Smooth muscle cell (in vitro differentiated cells): ENCODE measurements around the gene RTP5. TPM values are rescaled to one million over a fixed set of nuclear protein-coding genes. Genes with fewer than 3 reads are reported as not detected.

Source experiments
- DNase-seq: peaks from one replicate; lab custom pipeline; 2025; ENCODE audit not compliant: unreplicated experiment; lab: John Stamatoyannopoulos, UW
- H2AFZ ChIP-seq: fragments of 200-600 bp; sonication (generic); 2 replicates; pipeline ENCODE4 v1.6.0; 2016; ENCODE audit warnings: antibody characterized with exemption, low read depth, mild to moderate bottlenecking
- H3F3A ChIP-seq: fragments of 200-600 bp; sonication (generic); 2 replicates; pipeline ENCODE4 v1.6.0; 2017; ENCODE audit warnings: antibody characterized with exemption, low read depth
- H3K27ac ChIP-seq: fragments of 200-600 bp; sonication (generic); 2 replicates; pipeline ENCODE4 v1.5.1; 2016; ENCODE audit warnings: low read depth, mild to moderate bottlenecking
- H3K27me3 ChIP-seq: fragments of 200-600 bp; sonication (generic); 2 replicates; pipeline ENCODE4 v1.6.1; 2016; ENCODE audit warnings: low read depth, mild to moderate bottlenecking
- H3K36me3 ChIP-seq: fragments of 200-600 bp; sonication (generic); 2 replicates; pipeline ENCODE4 v1.5.1; 2016; ENCODE audit warnings: low read depth
- H3K4me1 ChIP-seq: fragments of 200-600 bp; sonication (generic); 2 replicates; pipeline ENCODE4 v1.5.1; 2016; ENCODE audit warnings: low read depth
- H3K4me2 ChIP-seq: fragments of 200-600 bp; sonication (generic); 2 replicates; pipeline ENCODE4 v1.6.0; 2016; ENCODE audit warnings: mild to moderate bottlenecking
- H3K4me3 ChIP-seq: fragments of 200-600 bp; sonication (generic); 2 replicates; pipeline ENCODE4 v1.5.1; 2016; ENCODE audit warnings: mild to moderate bottlenecking
- H3K79me2 ChIP-seq: fragments of 200-600 bp; sonication (generic); 2 replicates; pipeline ENCODE4 v1.6.0; 2016; ENCODE audit warnings: low read depth, mild to moderate bottlenecking
- H3K9ac ChIP-seq: fragments of 200-600 bp; sonication (generic); 2 replicates; pipeline ENCODE4 v1.6.0; 2016; ENCODE audit warnings: low read depth
- H3K9me3 ChIP-seq: fragments of 200-600 bp; sonication (generic); replicated peaks from 2 replicates; pipeline ENCODE4 v1.5.1; 2016; ENCODE audit warnings: low read depth
- H4K20me1 ChIP-seq: fragments of 200-600 bp; sonication (generic); 2 replicates; pipeline ENCODE4 v1.6.0; 2016; ENCODE audit warnings: low read depth
- CTCF ChIP-seq: fragments of 200-600 bp; sonication (generic); IDR thresholded peaks from 2 replicates; pipeline ENCODE4 v1.5.1; 2017; ENCODE audit warnings: borderline replicate concordance, mild to moderate bottlenecking, antibody characterized with exemption; ENCODE audit not compliant: insufficient read depth, poor library complexity, severe bottlenecking
- WGBS: methylation state at CpG from one replicate; pipeline ENCODE4 v1.1.7; 2016; ENCODE audit warnings: low lambda C conversion rate; 5-methylcytosine and 5-hydroxymethylcytosine counted together
- polyA plus RNA-seq: library from polyadenylated mRNA; unstranded; fragments of >200 nt; fragmentation: Nextera tagmentation; extraction: Ambion mirVana; gene quantifications from 2 replicates; pipeline ENCODE4 v1.2.1, GENCODE V29; 2016
- total RNA-seq: library from RNA; depleted of rRNA; stranded (reverse); fragments of >200 nt; gene quantifications from 2 replicates; pipeline ENCODE4 v1.2.3, GENCODE V29; 2014

The RTP5 gene
- total and polyA plus RNA-seq, 2 experiments from 2014 or later: not detected

- Histone ChIP-seq H3K36me3 (no peaks in the 10 kb centered on the region), H3K4me2 (no peak overlapping the region), H4K20me1 (no peaks in the 10 kb centered on the region), H3K9ac (no peak overlapping the region), H2AFZ (no peak overlapping the region), H3K27me3 (no peaks in the 10 kb centered on the region), H3K79me2 (no peaks in the 10 kb centered on the region), H3K4me1 (no peaks in the 10 kb centered on the region), H3K4me3 (no peak overlapping the region), H3K9me3 (no peaks in the 10 kb centered on the region), H3F3A (no peaks in the 10 kb centered on the region), H3K27ac (no peak overlapping the region)
- TF ChIP-seq CTCF: no peak
- WGBS: 98% methylated on average over 5 of the region's 5 CpGs
- DNase-seq: no peak
These were observed 4.7 kb upstream of the RTP5 start for GRCh38 chr2:241864850-241865213.

- WGBS: 90% methylated on average over 3 of the region's 3 CpGs
- H3K4me3 ChIP-seq: no peak overlapping the region
- no peak for DNase-seq
These were observed 4.0 kb upstream of the RTP5 start for GRCh38 chr2:241865416-241865956.

GRCh38 chr2:241865957-241866789 is 3.4 kb upstream of the RTP5 start:
- H3K9ac ChIP-seq: no peak overlapping the region

More at GRCh38 chr2:241865416-241865956, 4.0 kb upstream of the RTP5 start:
- H3K36me3 ChIP-seq: no peaks in the 10 kb centered on the region
- no peaks in the 10 kb centered on the region for H4K20me1 ChIP-seq
- TF ChIP-seq CTCF: no peak
- no peak overlapping the region for H3K9ac ChIP-seq
- H3F3A ChIP-seq: no peaks in the 10 kb centered on the region
- no peak overlapping the region for H3K27ac ChIP-seq
- H3K4me2 ChIP-seq: no peak overlapping the region
- no peaks in the 10 kb centered on the region for H3K4me1 ChIP-seq
- no peaks in the 10 kb centered on the region for H3K79me2 ChIP-seq
- no peaks in the 10 kb centered on the region for H3K27me3 ChIP-seq
- H3K9me3 ChIP-seq: no peaks in the 10 kb centered on the region
- H2AFZ ChIP-seq: no peak overlapping the region

More at GRCh38 chr2:241865957-241866789, 3.4 kb upstream of the RTP5 start:
- Histone ChIP-seq H3K4me3 (no peak overlapping the region), H3K27me3 (no peaks in the 10 kb centered on the region), H3K79me2 (no peaks in the 10 kb centered on the region), H3K4me2 (no peak overlapping the region), H3K36me3 (no peaks in the 10 kb centered on the region), H4K20me1 (no peaks in the 10 kb centered on the region), H2AFZ (no peak overlapping the region), H3F3A (no peaks in the 10 kb centered on the region), H3K4me1 (no peaks in the 10 kb centered on the region), H3K9me3 (no peaks in the 10 kb centered on the region), H3K27ac (no peak overlapping the region)
- 37% methylated on average over 18 of the region's 31 CpGs for WGBS
- no peak for DNase-seq
- no peak for TF ChIP-seq CTCF
